Mesendoderm (in vitro differentiated cells): ENCODE data around the gene SDK1.

Experiments used
- DNase-seq: peaks from one replicate; pipeline ENCODE4 v3.0.0; 2013
- H2AK5ac ChIP-seq: 2 replicates; pipeline ENCODE4 v1.6.1; 2013; ENCODE audit warnings: low read length, inconsistent platforms
- H2BK120ac ChIP-seq: 2 replicates; pipeline ENCODE4 v1.6.1; 2013; ENCODE audit warnings: low read depth, mild to moderate bottlenecking, low read length, moderate library complexity, mixed read lengths
- H2BK15ac ChIP-seq: replicated peaks from 2 replicates; pipeline ENCODE4 v1.6.1; 2013; ENCODE audit warnings: low read depth, mild to moderate bottlenecking, moderate library complexity
- H2BK5ac ChIP-seq: 2 replicates; pipeline ENCODE4 v1.6.1; 2013; ENCODE audit warnings: low read length, inconsistent platforms
- H3K18ac ChIP-seq: 2 replicates; pipeline ENCODE4 v1.6.1; 2013; ENCODE audit warnings: mild to moderate bottlenecking, low read length, mixed read lengths
- H3K23ac ChIP-seq: one replicate; pipeline ENCODE4 v1.6.1; 2013; ENCODE audit warnings: low read length
- H3K27ac ChIP-seq: 2 replicates; pipeline ENCODE4 v1.5.1; 2013; ENCODE audit warnings: low read depth, mild to moderate bottlenecking, inconsistent platforms, low read length, moderate library complexity
- H3K27me3 ChIP-seq: 2 replicates; pipeline ENCODE4 v1.6.1; 2013; ENCODE audit warnings: low read length, control low read depth, mild to moderate bottlenecking, inconsistent platforms; ENCODE audit not compliant: insufficient read depth, poor library complexity
- H3K36me3 ChIP-seq: 2 replicates; pipeline ENCODE4 v1.6.1; 2013; ENCODE audit warnings: low read length, inconsistent platforms; ENCODE audit not compliant: control insufficient read depth, insufficient read depth
- H3K4ac ChIP-seq: one replicate; pipeline ENCODE4 v1.6.1; 2013; ENCODE audit warnings: low read depth, mild to moderate bottlenecking, low read length, moderate library complexity
- H3K4me1 ChIP-seq: 2 replicates; pipeline ENCODE4 v1.6.1; 2013; ENCODE audit warnings: low read depth, low read length, inconsistent platforms; ENCODE audit not compliant: control insufficient read depth
- H3K4me2 ChIP-seq: 2 replicates; pipeline ENCODE4 v1.6.1; 2013; ENCODE audit warnings: low read length
- H3K4me3 ChIP-seq: 2 replicates; pipeline ENCODE4 v1.5.1; 2013; ENCODE audit warnings: mild to moderate bottlenecking, low read length
- H3K56ac ChIP-seq: one replicate; pipeline ENCODE4 v1.6.1; 2013; ENCODE audit warnings: low read length
- H3K79me1 ChIP-seq: 2 replicates; pipeline ENCODE4 v1.6.1; 2013; ENCODE audit warnings: low read length, inconsistent platforms
- H3K79me2 ChIP-seq: 2 replicates; pipeline ENCODE4 v1.6.1; 2013; ENCODE audit warnings: mild to moderate bottlenecking, low read length; ENCODE audit not compliant: control insufficient read depth, insufficient read depth
- H3K9ac ChIP-seq: 2 replicates; pipeline ENCODE4 v1.6.1; 2013; ENCODE audit warnings: low read length, inconsistent platforms
- H4K5ac ChIP-seq: one replicate; pipeline ENCODE4 v1.6.1; 2013; ENCODE audit warnings: low read length
- H4K8ac ChIP-seq: one replicate; pipeline ENCODE4 v1.6.1; 2013; ENCODE audit warnings: low read depth, mild to moderate bottlenecking, control low read depth, low read length, moderate library complexity
- WGBS: extraction: QIAGEN DNeasy Blood & Tissue Kit; methylation state at CpG from one replicate; pipeline ENCODE4 v1.1.7; 2013; ENCODE audit warnings: low lambda C conversion rate, missing lambda C conversion rate; ENCODE audit not compliant: insufficient coverage; ENCODE audit errors: extremely low coverage; 5-methylcytosine and 5-hydroxymethylcytosine counted together

SDK1 gene

GRCh38 chr7:4269086-4269485 is 968.0 kb downstream of the SDK1 start:
- no peak for DNase-seq
- Histone ChIP-seq H3K9ac (no peak overlapping the region), H3K4ac (no peak overlapping the region), H2BK120ac (no peak overlapping the region), H3K23ac (no peak overlapping the region), H2AK5ac (no peak overlapping the region), H4K8ac (no peak overlapping the region), H3K27ac (no peak overlapping the region), H3K4me3 (no peak overlapping the region), H3K27me3 (no peaks in the 10 kb centered on the region), H3K4me2 (no peak overlapping the region), H3K36me3 (no peaks in the 10 kb centered on the region), H3K79me1 (no peaks in the 10 kb centered on the region), H3K79me2 (no peaks in the 10 kb centered on the region), H2BK5ac (no peak overlapping the region), H3K56ac (no peak overlapping the region), H2BK15ac (no peak overlapping the region), H3K4me1 (no peaks in the 10 kb centered on the region), H3K18ac (no peak overlapping the region), H4K5ac (no peak overlapping the region)
- no CpG with 5 or more reads among the region's 9 CpGs for WGBS

GRCh38 chr7:4269746-4270145 is 968.7 kb downstream of the SDK1 start:
- Histone ChIP-seq H3K18ac (no peak overlapping the region), H3K79me1 (no peaks in the 10 kb centered on the region), H3K4me2 (no peak overlapping the region), H3K79me2 (no peaks in the 10 kb centered on the region), H3K4me3 (no peak overlapping the region), H2AK5ac (no peak overlapping the region), H4K5ac (no peak overlapping the region), H2BK120ac (no peak overlapping the region), H3K36me3 (no peaks in the 10 kb centered on the region), H3K23ac (no peak overlapping the region), H3K4ac (no peak overlapping the region), H3K4me1 (no peaks in the 10 kb centered on the region), H2BK5ac (no peak overlapping the region), H3K27me3 (no peaks in the 10 kb centered on the region), H2BK15ac (no peak overlapping the region), H3K27ac (no peak overlapping the region), H3K56ac (no peak overlapping the region), H3K9ac (no peak overlapping the region), H4K8ac (no peak overlapping the region)
- DNase-seq: no peak
- no CpG with 5 or more reads among the region's 11 CpGs for WGBS

- Histone ChIP-seq H2AK5ac (no peak overlapping the region), H2BK120ac (no peak overlapping the region), H3K4me1 (no peaks in the 10 kb centered on the region), H3K4me2 (no peak overlapping the region), H3K36me3 (no peaks in the 10 kb centered on the region), H4K5ac (no peak overlapping the region), H3K27me3 (no peaks in the 10 kb centered on the region), H3K4ac (no peak overlapping the region), H3K79me1 (no peaks in the 10 kb centered on the region), H4K8ac (no peak overlapping the region), H3K23ac (no peak overlapping the region), H3K18ac (no peak overlapping the region), H3K56ac (no peak overlapping the region), H3K4me3 (no peak overlapping the region), H2BK15ac (no peak overlapping the region), H3K9ac (no peak overlapping the region), H3K79me2 (no peaks in the 10 kb centered on the region), H3K27ac (no peak overlapping the region), H2BK5ac (no peak overlapping the region)
- no CpG with 5 or more reads among the region's 12 CpGs for WGBS
- DNase-seq: no peak
These were observed 969.2 kb downstream of the SDK1 start for GRCh38 chr7:4270268-4270667.

GRCh38 chr7:4270941-4271715 is 970.1 kb downstream of the SDK1 start:
- no CpG with 5 or more reads among the region's 13 CpGs for WGBS

GRCh38 chr7:4271716-4272015 is 970.6 kb downstream of the SDK1 start:
- no peak overlapping the region for H3K27ac ChIP-seq
- no peak overlapping the region for H3K9ac ChIP-seq
- no peak overlapping the region for H3K23ac ChIP-seq
- no peaks in the 10 kb centered on the region for H3K79me1 ChIP-seq
- no peak overlapping the region for H2AK5ac ChIP-seq
- no peak overlapping the region for H3K56ac ChIP-seq
- no peaks in the 10 kb centered on the region for H3K27me3 ChIP-seq
- DNase-seq: no peak
- no peak overlapping the region for H4K5ac ChIP-seq
- no peak overlapping the region for H2BK120ac ChIP-seq
- no peak overlapping the region for H4K8ac ChIP-seq
- no peak overlapping the region for H3K4ac ChIP-seq
- no peak overlapping the region for H3K4me2 ChIP-seq
- no peaks in the 10 kb centered on the region for H3K36me3 ChIP-seq
- no peak overlapping the region for H3K18ac ChIP-seq
- H2BK5ac ChIP-seq: no peak overlapping the region
- no peak overlapping the region for H2BK15ac ChIP-seq
- H3K4me1 ChIP-seq: no peaks in the 10 kb centered on the region
- WGBS: no CpG with 5 or more reads among the region's 10 CpGs
- no peak overlapping the region for H3K4me3 ChIP-seq
- H3K79me2 ChIP-seq: no peaks in the 10 kb centered on the region

More at GRCh38 chr7:4270941-4271715, 970.1 kb downstream of the SDK1 start:
- H3K36me3 ChIP-seq: no peaks in the 10 kb centered on the region
- H3K18ac ChIP-seq: no peak overlapping the region
- H3K9ac ChIP-seq: no peak overlapping the region
- no peak overlapping the region for H4K5ac ChIP-seq
- no peak overlapping the region for H3K4me3 ChIP-seq
- no peaks in the 10 kb centered on the region for H3K4me1 ChIP-seq
- DNase-seq: peak; percentile 32
- H2AK5ac ChIP-seq: no peak overlapping the region
- H3K4me2 ChIP-seq: no peak overlapping the region
- H2BK15ac ChIP-seq: no peak overlapping the region
- H3K27ac ChIP-seq: no peak overlapping the region
- no peak overlapping the region for H2BK5ac ChIP-seq
- no peak overlapping the region for H4K8ac ChIP-seq
- H3K56ac ChIP-seq: no peak overlapping the region
- no peaks in the 10 kb centered on the region for H3K79me1 ChIP-seq
- H2BK120ac ChIP-seq: no peak overlapping the region
- H3K79me2 ChIP-seq: no peaks in the 10 kb centered on the region
- H3K27me3 ChIP-seq: no peaks in the 10 kb centered on the region
- no peak overlapping the region for H3K4ac ChIP-seq
- H3K23ac ChIP-seq: no peak overlapping the region

- no peaks in the 10 kb centered on the region for H3K27me3 ChIP-seq
- H3K4me3 ChIP-seq: no peak overlapping the region
- no peaks in the 10 kb centered on the region for H3K36me3 ChIP-seq
- no peak overlapping the region for H2AK5ac ChIP-seq
- no peak overlapping the region for H3K56ac ChIP-seq
- no CpG with 5 or more reads among the region's 16 CpGs for WGBS
- H3K4ac ChIP-seq: no peak overlapping the region
- no peak overlapping the region for H3K27ac ChIP-seq
- no peak overlapping the region for H3K23ac ChIP-seq
- no peak overlapping the region for H4K5ac ChIP-seq
- H3K79me1 ChIP-seq: no peaks in the 10 kb centered on the region
- no peaks in the 10 kb centered on the region for H3K79me2 ChIP-seq
- H3K4me1 ChIP-seq: no peaks in the 10 kb centered on the region
- no peak overlapping the region for H2BK15ac ChIP-seq
- H2BK120ac ChIP-seq: no peak overlapping the region
- no peak overlapping the region for H3K18ac ChIP-seq
- H3K9ac ChIP-seq: no peak overlapping the region
- H4K8ac ChIP-seq: no peak overlapping the region
- DNase-seq: no peak
- H3K4me2 ChIP-seq: no peak overlapping the region
- no peak overlapping the region for H2BK5ac ChIP-seq
These were observed 971.1 kb downstream of the SDK1 start for GRCh38 chr7:4272141-4272540.
